Osteoblast (primary cell): ENCODE measurements around the gene CPED1. TPM values are rescaled to one million over a fixed set of nuclear protein-coding genes. Genes with fewer than 3 reads are reported as not detected.
"Not testable (repeated sequence)": the region's sequence is repeated elsewhere in the genome, so short reads cannot be mapped to it uniquely, and the experiment has no call there.

ENCODE experiments used
- DNase-seq: peaks from one replicate; pipeline ENCODE4 v3.0.0; 2011; ENCODE audit warnings: low spot score, mixed read lengths; ENCODE audit not compliant: insufficient read length; ENCODE audit errors: missing footprints
- H2AFZ ChIP-seq: 2 replicates; pipeline ENCODE4 v1.6.0; 2011; ENCODE audit warnings: mild to moderate bottlenecking, low read length
- H3K27ac ChIP-seq: 2 replicates; pipeline ENCODE4 v1.5.1; 2011; ENCODE audit warnings: mild to moderate bottlenecking, low read depth, low read length, moderate library complexity
- H3K27me3 ChIP-seq: 2 replicates; pipeline ENCODE4 v1.6.0; 2012; ENCODE audit warnings: mild to moderate bottlenecking, control low read depth, inconsistent platforms, low read length, moderate library complexity; ENCODE audit not compliant: insufficient read depth
- H3K36me3 ChIP-seq: 2 replicates; pipeline ENCODE4 v1.5.1; 2011; ENCODE audit warnings: mild to moderate bottlenecking, low read length, control low read depth, moderate library complexity; ENCODE audit not compliant: insufficient read depth
- H3K4me1 ChIP-seq: 2 replicates; pipeline ENCODE4 v1.5.1; 2011; ENCODE audit warnings: mild to moderate bottlenecking, low read length, control low read depth, moderate library complexity; ENCODE audit not compliant: insufficient read depth
- H3K4me2 ChIP-seq: 2 replicates; pipeline ENCODE4 v1.6.0; 2011; ENCODE audit warnings: mild to moderate bottlenecking, low read length; ENCODE audit not compliant: insufficient read depth
- H3K4me3 ChIP-seq: fragments of 200-600 bp; sonication (generic); 3 replicates; pipeline ENCODE4 v1.5.1; 2012; ENCODE audit warnings: mild to moderate bottlenecking, low read length, inconsistent platforms; ENCODE audit not compliant: insufficient read depth
- H3K79me2 ChIP-seq: 2 replicates; pipeline ENCODE4 v1.6.0; 2012; ENCODE audit warnings: mild to moderate bottlenecking, low read length, control low read depth, inconsistent platforms; ENCODE audit not compliant: insufficient read depth
- H3K9me3 ChIP-seq: 2 replicates; pipeline ENCODE4 v1.5.1; 2011; ENCODE audit warnings: low read depth, low read length, control low read depth
- H4K20me1 ChIP-seq: 2 replicates; pipeline ENCODE4 v1.6.0; 2012; ENCODE audit warnings: mild to moderate bottlenecking, low read length, control low read depth; ENCODE audit not compliant: insufficient read depth
- total RNA-seq: library from RNA; depleted of rRNA; stranded (reverse); fragments of >200 nt; gene quantifications from 2 replicates; pipeline ENCODE4 v1.2.3, GENCODE V29; 2012
- TF ChIP-seq, protein P1 (sequence below): IDR thresholded peaks from 2 replicates; pipeline ENCODE4 v1.5.1; 2011; ENCODE audit warnings: mild to moderate bottlenecking, low read depth, low read length, moderate library complexity; ENCODE audit errors: extremely low read depth

The CPED1 gene
- total RNA-seq, 1 donor: 30.8 TPM

- Histone ChIP-seq H3K9me3 (no peaks in the 10 kb centered on the region), H3K27ac (peak overlapping the region; percentile 52), H2AFZ (peak overlapping the region; percentile 10), H3K4me1 (peaks cover 46% of the 10 kb centered on the region), H4K20me1 (no peaks in the 10 kb centered on the region), H3K79me2 (peaks cover 57% of the 10 kb centered on the region), H3K4me3 (no peak overlapping the region), H3K4me2 (peak overlapping the region; percentile 56), H3K36me3 (no peaks in the 10 kb centered on the region), H3K27me3 (no peaks in the 10 kb centered on the region)
- TF ChIP-seq, protein P1, sequence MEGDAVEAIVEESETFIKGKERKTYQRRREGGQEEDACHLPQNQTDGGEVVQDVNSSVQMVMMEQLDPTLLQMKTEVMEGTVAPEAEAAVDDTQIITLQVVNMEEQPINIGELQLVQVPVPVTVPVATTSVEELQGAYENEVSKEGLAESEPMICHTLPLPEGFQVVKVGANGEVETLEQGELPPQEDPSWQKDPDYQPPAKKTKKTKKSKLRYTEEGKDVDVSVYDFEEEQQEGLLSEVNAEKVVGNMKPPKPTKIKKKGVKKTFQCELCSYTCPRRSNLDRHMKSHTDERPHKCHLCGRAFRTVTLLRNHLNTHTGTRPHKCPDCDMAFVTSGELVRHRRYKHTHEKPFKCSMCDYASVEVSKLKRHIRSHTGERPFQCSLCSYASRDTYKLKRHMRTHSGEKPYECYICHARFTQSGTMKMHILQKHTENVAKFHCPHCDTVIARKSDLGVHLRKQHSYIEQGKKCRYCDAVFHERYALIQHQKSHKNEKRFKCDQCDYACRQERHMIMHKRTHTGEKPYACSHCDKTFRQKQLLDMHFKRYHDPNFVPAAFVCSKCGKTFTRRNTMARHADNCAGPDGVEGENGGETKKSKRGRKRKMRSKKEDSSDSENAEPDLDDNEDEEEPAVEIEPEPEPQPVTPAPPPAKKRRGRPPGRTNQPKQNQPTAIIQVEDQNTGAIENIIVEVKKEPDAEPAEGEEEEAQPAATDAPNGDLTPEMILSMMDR: no peak
- DNase-seq: no peak
These were observed 14.3 kb downstream of the CPED1 start for GRCh38 chr7:121002757-121003200.

DNA sequence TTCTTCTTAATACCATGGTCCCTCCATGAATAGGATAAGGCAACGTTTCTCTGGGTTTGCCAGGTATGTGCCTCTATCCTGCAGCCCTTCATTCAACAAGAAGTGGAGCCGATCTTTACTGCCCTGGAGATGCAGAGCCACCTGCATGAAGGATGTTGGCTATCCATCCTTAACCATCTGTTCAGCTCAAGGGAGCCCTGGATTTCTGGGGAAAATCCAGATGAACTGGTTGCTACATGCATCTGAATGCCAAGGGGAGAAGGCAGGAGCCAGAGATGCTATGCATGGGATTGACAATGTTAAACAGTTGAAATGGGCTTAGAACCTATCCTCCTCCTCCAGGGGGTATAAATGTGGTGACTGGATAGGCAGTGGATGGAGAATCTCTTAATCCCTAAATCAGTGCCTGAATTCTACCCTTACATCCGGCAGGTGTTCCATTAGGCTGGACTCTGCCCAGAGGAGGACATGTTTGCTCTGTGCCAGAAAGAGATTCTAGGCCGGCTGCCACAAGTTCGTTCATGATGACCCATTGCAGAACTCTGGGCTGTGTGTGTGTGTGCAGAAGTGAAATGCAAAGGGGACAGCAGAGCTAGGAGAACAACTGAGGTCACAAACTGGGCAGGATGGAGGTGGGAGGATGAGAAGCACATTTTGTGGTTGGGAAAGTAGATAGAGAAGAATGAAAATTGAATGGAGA is 15.6 kb downstream of the CPED1 start:
- Histone ChIP-seq H3K27me3 (no peaks in the 10 kb centered on the region), H4K20me1 (no peaks in the 10 kb centered on the region), H3K36me3 (no peaks in the 10 kb centered on the region), H3K4me2 (no peak overlapping the region), H3K9me3 (no peaks in the 10 kb centered on the region), H3K79me2 (peaks cover 60% of the 10 kb centered on the region), H3K27ac (no peak overlapping the region), H3K4me3 (no peak overlapping the region), H3K4me1 (peaks cover 43% of the 10 kb centered on the region), H2AFZ (no peak overlapping the region)
- DNase-seq: no peak
- TF ChIP-seq, protein P1: no peak

- not testable (repeated sequence) for H3K4me2 ChIP-seq, H3K27me3 ChIP-seq, H2AFZ ChIP-seq, DNase-seq, H3K4me3 ChIP-seq, H3K36me3 ChIP-seq, H4K20me1 ChIP-seq, H3K27ac ChIP-seq, H3K9me3 ChIP-seq
- Histone ChIP-seq H3K79me2 (peaks cover 53% of the 10 kb centered on the region), H3K4me1 (peaks cover 35% of the 10 kb centered on the region)
These were observed 16.5 kb downstream of the CPED1 start for GRCh38 chr7:121005058-121005457.

DNA sequence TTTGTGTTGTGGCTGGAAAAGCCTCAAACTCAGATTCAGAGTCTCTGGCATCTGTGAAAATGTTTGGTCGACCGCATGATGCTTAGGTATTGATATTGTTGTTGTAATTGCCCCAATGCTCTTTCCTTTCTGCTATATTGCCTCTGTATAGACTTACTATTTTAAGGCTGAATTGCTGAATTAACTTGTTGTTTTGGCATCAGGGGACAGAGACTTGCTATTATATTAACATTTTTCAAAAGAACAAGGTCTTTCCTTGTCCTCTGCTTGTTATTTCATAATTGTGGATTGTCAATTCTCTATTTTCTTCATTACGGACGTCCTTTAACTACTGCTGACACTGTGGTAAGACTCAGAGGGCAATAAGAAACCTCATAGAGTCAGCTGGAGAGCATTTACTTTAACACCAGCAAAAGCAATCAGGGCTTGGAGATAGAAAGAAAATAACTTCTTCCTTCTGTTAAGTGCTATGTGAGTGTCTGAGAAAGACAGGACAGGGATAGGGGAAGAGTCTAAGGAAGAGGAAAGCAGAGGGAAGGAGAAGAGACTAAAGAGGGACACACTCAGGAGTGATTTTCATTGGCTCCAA is 17.6 kb downstream of the CPED1 start:
- H2AFZ ChIP-seq: peak overlapping the region; percentile 26
- DNase-seq: no peak
- H3K9me3 ChIP-seq: no peaks in the 10 kb centered on the region
- peaks cover 49% of the 10 kb centered on the region for H3K79me2 ChIP-seq
- no peak overlapping the region for H3K27ac ChIP-seq
- peaks cover 35% of the 10 kb centered on the region for H3K4me1 ChIP-seq
- H3K4me2 ChIP-seq: peak overlapping the region; percentile 28
- H3K27me3 ChIP-seq: no peaks in the 10 kb centered on the region
- no peak overlapping the region for H3K4me3 ChIP-seq
- H3K36me3 ChIP-seq: no peaks in the 10 kb centered on the region
- TF ChIP-seq, protein P1: no peak
- H4K20me1 ChIP-seq: no peaks in the 10 kb centered on the region
